Gastroesophageal sphincter (tissue), 3 donors: ENCODE results near the gene PRG3.

Experiments
- POLR2AphosphoS5 ChIP-seq: sonication (generic); formaldehyde crosslinking; IDR thresholded peaks from one replicate; pipeline ENCODE4 v1.6.1; 2017; ENCODE audit warnings: antibody characterized with exemption
- TF ChIP-seq, protein P1 (sequence below), 4 experiments: fragments of 200-600 bp in 2 of 4; fragments of 450-650 bp in 2 of 4; sonication (generic) in 1 of 4; IDR thresholded peaks; one replicate each; pipeline ENCODE4 v1.5.1; 2017 to 2019; ENCODE audit warnings: antibody characterized with exemption in 4 of 4, mild to moderate bottlenecking in 2 of 4, moderate library complexity in 2 of 4

DNA sequence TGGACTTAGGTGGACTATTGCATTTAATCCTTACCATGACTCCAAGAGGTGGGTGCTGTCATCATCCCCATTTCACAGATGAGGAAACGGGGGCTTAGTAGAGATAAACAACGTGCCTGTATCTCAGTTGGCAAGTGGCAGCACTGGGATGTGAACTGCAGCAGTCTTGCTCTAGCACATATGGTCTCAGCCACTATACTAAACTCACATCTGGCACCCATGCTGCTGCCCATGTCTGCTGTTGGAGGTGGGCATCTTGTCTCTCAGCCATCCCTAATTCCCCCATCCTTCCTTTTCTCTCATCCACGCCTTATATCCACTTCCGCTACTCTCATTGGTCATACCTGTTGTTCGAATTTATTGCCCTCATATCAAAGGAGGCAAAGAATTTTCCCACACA, 3.8 kb downstream of the PRG3 start:
- TF ChIP-seq, protein P1, sequence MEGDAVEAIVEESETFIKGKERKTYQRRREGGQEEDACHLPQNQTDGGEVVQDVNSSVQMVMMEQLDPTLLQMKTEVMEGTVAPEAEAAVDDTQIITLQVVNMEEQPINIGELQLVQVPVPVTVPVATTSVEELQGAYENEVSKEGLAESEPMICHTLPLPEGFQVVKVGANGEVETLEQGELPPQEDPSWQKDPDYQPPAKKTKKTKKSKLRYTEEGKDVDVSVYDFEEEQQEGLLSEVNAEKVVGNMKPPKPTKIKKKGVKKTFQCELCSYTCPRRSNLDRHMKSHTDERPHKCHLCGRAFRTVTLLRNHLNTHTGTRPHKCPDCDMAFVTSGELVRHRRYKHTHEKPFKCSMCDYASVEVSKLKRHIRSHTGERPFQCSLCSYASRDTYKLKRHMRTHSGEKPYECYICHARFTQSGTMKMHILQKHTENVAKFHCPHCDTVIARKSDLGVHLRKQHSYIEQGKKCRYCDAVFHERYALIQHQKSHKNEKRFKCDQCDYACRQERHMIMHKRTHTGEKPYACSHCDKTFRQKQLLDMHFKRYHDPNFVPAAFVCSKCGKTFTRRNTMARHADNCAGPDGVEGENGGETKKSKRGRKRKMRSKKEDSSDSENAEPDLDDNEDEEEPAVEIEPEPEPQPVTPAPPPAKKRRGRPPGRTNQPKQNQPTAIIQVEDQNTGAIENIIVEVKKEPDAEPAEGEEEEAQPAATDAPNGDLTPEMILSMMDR (IDR thresholded peaks at IDR 0.05), result no peak
- no peak for TF ChIP-seq POLR2AphosphoS5
